Sigmoid colon (tissue), 4 donors: ENCODE measurements around the gene SPRTN.

Experiments
- CTCF ChIP-seq, 4 experiments: fragments of 450-650 bp in 3 of 4; fragments of 200-600 bp in 1 of 4; IDR thresholded peaks; one replicate each; pipeline ENCODE4 v1.5.1; 2016 to 2019; ENCODE audit warnings: antibody characterized with exemption in 4 of 4, mild to moderate bottlenecking in 3 of 4, moderate library complexity in 2 of 4
- EP300 ChIP-seq, 4 donors: sonication (generic); formaldehyde crosslinking; IDR thresholded peaks; one replicate each; pipeline ENCODE4 v1.6.1; 2017; ENCODE audit warnings: antibody characterized with exemption in 4 of 4
- POLR2A ChIP-seq, 2 donors: fragments of 450-650 bp; IDR thresholded peaks; one replicate each; pipeline ENCODE4 v1.6.1; 2016; ENCODE audit warnings: antibody characterized with exemption in 2 of 2, mild to moderate bottlenecking in 2 of 2, moderate library complexity in 2 of 2
- POLR2AphosphoS5 ChIP-seq, 4 donors: sonication (generic); formaldehyde crosslinking; IDR thresholded peaks; one replicate each; pipeline ENCODE4 v1.6.1; 2017; ENCODE audit warnings: antibody characterized with exemption in 4 of 4

- TF ChIP-seq CTCF (IDR thresholded peaks at IDR 0.05): no peak
- no peak for TF ChIP-seq EP300 (IDR thresholded peaks at IDR 0.05)
- no peak for TF ChIP-seq POLR2AphosphoS5 (IDR thresholded peaks at IDR 0.05)
- no peak for TF ChIP-seq POLR2A (IDR thresholded peaks at IDR 0.05)
Observed at GRCh38 chr1:231364192-231364591, 26.1 kb downstream of the SPRTN start.
